Stimulated activated naive CD8-positive, alpha-beta T cell treated with anti-CD3 and anti-CD28 coated beads, Interleukin-15, amount 100 ng/mL, for 72 hours (primary cell): ENCODE data around the gene HOXA3.

Source experiments
- ATAC-seq: fragments of 150-1000 bp; cut with Tn5 transposase; 2 replicates; pipeline ENCODE4 v1.10.0; 2021; ENCODE audit warnings: mild to moderate bottlenecking, moderate library complexity
- DNase-seq, 2 donors: peaks; one replicate each; pipeline ENCODE4 v3.0.0; 2021 to 2022
- H3K27ac Mint-ChIP-seq, 2 donors: one replicate each; pipeline ENCODE4 v1.8.0; 2022; ENCODE audit warnings: mild to moderate bottlenecking in 2 of 2, mixed read lengths in 2 of 2, moderate library complexity in 2 of 2
- H3K27me3 Mint-ChIP-seq: one replicate; pipeline ENCODE4 v1.8.0; 2022; ENCODE audit warnings: mixed read lengths
- H3K4me1 Mint-ChIP-seq: one replicate; pipeline ENCODE4 v1.8.0; 2022; ENCODE audit warnings: mild to moderate bottlenecking, mixed read lengths
- H3K4me3 Mint-ChIP-seq, 2 donors: one replicate each; pipeline ENCODE4 v1.8.0; 2022; ENCODE audit warnings: mild to moderate bottlenecking in 2 of 2, mixed read lengths in 2 of 2, moderate library complexity in 1 of 2
- H3K9me3 Mint-ChIP-seq, 2 donors: one replicate each; pipeline ENCODE4 v1.8.0; 2022; ENCODE audit warnings: mixed read lengths in 2 of 2

HOXA3 gene

DNA sequence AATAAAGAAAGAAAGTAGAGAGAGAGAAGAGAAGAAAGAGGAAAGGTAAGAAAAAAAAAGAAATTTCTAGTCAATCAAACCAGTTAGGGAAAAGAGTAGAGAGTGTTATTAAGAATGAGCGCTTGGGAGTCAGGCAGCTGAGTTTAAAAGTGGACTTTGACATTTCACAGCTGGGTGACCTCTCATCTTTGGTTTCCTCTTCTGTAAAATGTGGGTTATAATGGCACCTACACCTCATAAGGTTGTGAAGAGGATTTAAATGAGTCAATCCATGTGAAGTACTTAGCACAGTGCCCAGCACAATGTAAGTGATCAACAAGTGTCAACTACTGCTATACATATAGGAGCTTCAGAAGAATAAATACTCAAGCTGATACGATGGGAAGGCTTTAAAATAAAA is 68.7 kb downstream of the HOXA3 start:
- Mint-ChIP-seq H3K4me1 (peaks cover 16% of the 10 kb centered on the region), H3K27ac (no peak overlapping the region), H3K4me3 (no peak overlapping the region), H3K27me3 (peaks cover 27% of the 10 kb centered on the region), H3K9me3 (no peaks in the 10 kb centered on the region)
- DNase-seq (no peak), ATAC-seq (no peak)

DNA sequence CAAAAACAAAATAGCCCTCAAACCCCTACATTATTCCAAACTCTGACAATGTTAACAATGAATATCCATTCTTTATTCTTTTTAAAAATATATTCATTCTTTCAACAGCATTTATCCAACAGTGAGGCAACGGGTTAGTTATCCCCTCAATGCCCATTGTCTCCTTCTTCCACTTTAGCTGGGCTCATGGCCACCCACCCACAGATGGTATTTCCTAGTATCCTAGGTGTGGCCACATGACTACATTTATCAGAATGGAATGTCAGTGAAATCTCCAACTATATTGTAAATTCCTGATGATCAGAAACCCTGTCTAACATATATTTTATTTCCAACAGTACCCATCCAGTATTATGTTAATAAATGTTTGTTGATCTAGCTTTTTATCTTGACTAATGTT is 70.2 kb downstream of the HOXA3 start:
- Mint-ChIP-seq H3K4me1 (peaks cover 7% of the 10 kb centered on the region), H3K27me3 (peaks cover 12% of the 10 kb centered on the region), H3K27ac (no peak overlapping the region), H3K9me3 (no peaks in the 10 kb centered on the region), H3K4me3 (no peak overlapping the region)
- ATAC-seq (no peak), DNase-seq (no peak)

DNA sequence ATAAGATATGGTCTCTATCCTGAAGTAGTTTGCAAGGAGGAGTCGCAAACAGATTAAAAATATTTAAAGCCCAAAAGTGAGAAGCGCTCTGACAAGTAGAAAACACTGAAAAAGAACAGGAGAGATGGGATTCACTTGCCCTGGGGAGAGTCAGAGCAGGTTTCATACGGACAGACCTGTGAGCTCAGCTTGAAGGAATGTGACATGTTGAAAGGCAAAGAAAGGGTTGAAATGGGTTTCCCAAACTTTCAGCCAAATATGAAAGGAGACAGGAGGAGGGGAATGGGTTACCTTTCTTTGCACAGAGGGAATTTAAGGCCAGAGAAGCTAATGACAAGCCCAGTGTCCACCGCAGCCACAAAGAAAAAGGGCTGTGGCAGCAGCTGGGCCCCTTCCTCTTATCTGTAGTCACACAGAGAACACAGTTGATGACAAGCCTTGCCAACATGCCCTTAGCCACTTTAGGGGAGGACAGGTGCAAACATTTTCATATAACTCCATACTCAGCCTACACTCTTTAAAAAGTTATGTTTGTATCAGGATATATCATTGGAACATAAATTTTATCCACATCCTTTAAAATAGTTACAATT is 71.4 kb downstream of the HOXA3 start:
- DNase-seq: no peak
- Mint-ChIP-seq H3K9me3 (no peaks in the 10 kb centered on the region), H3K4me1 (peaks cover 7% of the 10 kb centered on the region), H3K27me3 (peaks cover 8% of the 10 kb centered on the region), H3K27ac (no peak overlapping the region), H3K4me3 (no peak overlapping the region)
- no peak for ATAC-seq

DNA sequence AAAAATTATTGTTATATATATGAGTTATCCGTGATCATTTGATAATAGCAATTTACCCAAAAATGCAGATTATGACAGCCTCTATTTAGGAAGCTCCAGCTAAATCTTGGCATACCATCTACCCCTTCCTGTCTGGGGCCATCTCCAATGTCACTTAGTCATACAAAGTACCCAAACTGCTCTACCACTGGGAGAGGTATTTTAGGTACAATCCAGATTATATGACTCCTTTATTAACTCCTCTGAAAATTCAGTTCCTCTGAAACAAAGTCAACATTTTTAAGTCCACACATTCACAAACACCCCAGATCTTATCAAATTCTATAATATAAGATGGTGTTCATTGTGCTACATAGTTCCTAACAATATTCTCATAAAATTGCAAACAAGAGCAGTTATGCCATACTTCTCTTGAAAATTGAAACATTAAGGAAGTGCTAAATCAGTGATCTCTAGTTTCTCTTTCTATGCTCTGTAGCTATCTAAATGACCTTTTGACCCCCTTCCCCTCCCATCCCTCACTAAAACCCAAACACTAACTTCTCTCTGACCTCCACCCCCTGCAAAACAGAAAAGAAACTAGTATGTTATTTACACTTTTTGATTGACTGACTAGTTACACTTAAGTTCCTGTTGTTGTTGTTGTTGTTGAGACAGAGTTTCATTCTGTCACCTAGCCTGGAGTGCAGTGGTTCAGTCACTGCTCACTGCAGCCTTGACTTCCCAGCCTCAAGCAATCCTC is 73.0 kb downstream of the HOXA3 start:
- peaks cover 7% of the 10 kb centered on the region for H3K4me1 Mint-ChIP-seq
- DNase-seq: no peak
- H3K27ac Mint-ChIP-seq: no peak overlapping the region
- ATAC-seq: no peak
- no peaks in the 10 kb centered on the region for H3K9me3 Mint-ChIP-seq
- no peak overlapping the region for H3K4me3 Mint-ChIP-seq
- peaks cover 8% of the 10 kb centered on the region for H3K27me3 Mint-ChIP-seq

DNA sequence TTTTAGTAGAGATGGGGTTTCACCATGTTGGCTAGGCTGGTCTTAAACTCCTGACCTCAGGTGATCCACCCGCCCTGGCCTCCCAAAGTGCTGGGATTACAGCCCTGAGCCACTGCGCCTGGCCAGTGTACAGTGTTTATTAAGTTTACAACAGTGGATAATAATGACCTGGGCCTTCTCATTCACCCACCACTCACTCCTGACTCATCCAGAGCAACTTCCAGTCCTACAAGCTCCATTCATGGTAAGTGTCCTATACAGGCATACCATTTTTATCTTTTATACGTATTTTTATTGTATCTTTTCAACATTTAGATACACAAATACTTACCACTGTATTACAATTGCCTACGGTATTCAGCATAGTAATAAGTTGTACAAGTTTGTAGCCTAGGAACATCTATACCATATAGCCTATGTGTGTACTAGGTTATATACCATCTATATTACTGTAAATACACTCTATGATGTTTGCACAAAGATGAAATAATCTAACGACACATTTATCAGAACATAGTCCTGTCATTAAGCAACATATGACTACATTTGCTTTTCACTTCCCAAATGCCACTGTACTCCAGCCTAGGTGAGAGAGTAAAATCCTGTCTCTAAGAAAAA is 73.7 kb downstream of the HOXA3 start:
- DNase-seq (no peak), ATAC-seq (no peak)
- Mint-ChIP-seq H3K4me1 (peaks cover 7% of the 10 kb centered on the region), H3K4me3 (no peak overlapping the region), H3K27me3 (peaks cover 8% of the 10 kb centered on the region), H3K27ac (no peak overlapping the region), H3K9me3 (no peaks in the 10 kb centered on the region)

DNA sequence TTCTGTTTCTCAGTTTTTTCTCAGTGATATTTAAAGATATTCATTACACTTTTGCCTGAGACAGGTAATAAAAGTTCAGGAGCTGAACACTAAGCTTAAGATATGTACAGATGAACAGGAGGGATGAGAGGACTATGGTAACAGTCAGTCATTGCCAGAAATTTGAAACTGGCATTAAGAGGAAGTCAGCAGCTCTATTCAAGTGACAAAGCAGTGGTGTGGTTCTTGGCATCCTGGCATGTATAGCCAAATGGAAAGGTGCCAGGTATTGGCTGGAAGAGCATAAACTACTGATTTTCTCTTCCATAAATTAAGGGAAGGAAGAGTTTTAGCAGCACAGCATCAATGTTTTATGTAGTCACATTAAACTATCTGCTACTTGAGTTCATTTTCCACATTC is 79.3 kb downstream of the HOXA3 start:
- H3K4me1 Mint-ChIP-seq: no peaks in the 10 kb centered on the region
- ATAC-seq (no peak), DNase-seq (no peak)
- no peaks in the 10 kb centered on the region for H3K9me3 Mint-ChIP-seq
- no peak overlapping the region for H3K4me3 Mint-ChIP-seq
- H3K27me3 Mint-ChIP-seq: no peaks in the 10 kb centered on the region
- H3K27ac Mint-ChIP-seq: no peak overlapping the region

DNA sequence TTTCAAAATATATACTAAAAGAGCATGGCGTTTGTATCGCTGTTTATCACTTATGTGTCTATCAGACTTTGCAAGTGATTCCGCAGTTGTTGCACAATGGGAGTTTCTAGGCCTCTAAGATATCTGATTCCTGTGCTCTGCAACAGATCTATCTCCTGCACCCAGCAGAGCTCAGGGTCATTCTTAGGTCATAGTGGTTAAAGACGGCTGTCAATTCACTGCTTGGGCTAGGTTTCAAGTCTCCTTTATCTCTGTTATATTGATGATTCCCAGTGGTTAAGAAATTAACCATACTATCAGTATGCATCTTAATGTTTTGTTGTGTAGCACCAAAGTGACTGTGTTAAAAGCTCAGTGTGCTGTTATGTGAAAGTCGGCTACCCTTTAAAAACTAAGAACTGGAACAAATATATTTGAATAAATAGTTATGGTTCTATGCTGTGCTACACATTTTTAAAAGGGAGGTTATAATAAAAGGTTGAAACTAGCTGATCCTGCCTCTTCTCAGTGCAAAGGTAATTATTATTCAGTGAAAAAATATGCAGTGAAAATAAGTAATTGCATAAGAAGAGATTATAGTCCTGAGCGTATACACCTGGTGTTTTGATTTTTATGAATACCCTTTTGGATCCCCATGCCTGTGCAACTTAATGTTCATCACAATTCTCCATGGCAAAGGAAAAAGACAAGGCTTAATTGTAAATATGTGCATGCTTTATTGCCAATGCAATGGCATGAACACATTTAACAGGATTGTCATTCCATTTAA is 80.6 kb downstream of the HOXA3 start:
- Mint-ChIP-seq H3K27me3 (no peaks in the 10 kb centered on the region), H3K4me1 (peaks cover 3% of the 10 kb centered on the region)
- DNase-seq: no peak

DNA sequence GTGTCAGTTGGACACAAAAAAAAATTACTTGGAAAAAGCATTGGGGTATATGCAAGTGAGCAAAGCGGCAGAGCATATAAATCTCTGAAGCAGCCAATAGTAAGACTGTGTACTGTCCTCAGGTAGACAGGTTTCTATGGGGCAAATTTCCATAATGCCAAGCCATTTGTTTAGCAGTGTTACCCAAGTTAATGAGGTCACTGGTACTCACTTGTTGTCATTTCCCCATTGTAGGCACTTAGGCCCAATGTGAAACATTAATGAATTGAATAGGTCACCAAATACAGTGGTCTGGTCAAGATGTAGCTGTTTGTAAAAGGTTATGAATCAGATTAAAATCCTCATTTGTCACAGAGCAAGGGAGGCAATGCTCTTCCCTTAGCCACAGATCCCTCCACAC is 84.1 kb downstream of the HOXA3 start:
- no peaks in the 10 kb centered on the region for H3K27me3 Mint-ChIP-seq
- ATAC-seq (no peak), DNase-seq (no peak)
- peaks cover 6% of the 10 kb centered on the region for H3K4me1 Mint-ChIP-seq
- H3K9me3 Mint-ChIP-seq: no peaks in the 10 kb centered on the region
- no peak overlapping the region for H3K27ac Mint-ChIP-seq
- H3K4me3 Mint-ChIP-seq: no peak overlapping the region

More for the DNA sequence above, 80.6 kb downstream of the HOXA3 start:
- Mint-ChIP-seq H3K4me3 (no peak overlapping the region), H3K9me3 (no peaks in the 10 kb centered on the region), H3K27ac (no peak overlapping the region)
- no peak for ATAC-seq

DNA sequence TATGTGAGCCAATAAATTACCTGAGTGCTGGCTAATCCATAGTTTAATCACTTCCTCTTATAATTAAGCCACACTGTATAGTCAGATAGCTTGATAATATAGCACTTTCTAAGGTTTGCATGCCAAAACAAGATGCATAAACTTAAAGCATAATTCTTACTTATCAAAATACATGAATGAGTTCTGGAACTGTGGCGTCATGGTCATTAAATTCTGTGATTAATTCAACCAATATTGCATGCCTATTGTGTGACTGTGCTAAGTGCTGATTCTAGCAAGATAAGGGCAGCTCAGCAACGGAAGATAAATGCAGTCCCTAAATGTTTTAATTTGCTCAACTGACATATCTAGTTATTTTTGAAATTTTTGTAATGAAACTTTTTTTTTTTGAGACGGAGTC is 86.2 kb downstream of the HOXA3 start:
- H3K4me3 Mint-ChIP-seq: no peak overlapping the region
- no peak for DNase-seq

DNA sequence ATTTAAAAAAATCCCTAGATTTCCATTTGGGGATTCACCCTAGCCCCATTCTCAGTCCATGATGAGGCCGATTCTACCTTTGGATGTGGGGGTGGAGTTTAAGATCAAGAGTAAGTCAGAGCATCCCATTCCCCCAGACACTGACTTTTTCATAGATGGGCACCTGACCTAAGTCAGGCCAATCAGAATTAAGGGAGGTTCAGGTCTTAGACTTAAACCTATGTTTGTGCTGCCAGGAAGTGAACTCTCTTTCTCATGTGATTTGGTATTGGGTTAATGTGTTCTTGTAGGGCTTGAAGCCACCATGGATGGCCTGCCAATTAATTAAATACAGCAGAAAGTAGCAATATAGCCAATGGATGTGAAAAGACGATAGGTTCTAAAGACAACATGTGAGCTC is 86.7 kb downstream of the HOXA3 start:
- Mint-ChIP-seq H3K9me3 (no peaks in the 10 kb centered on the region), H3K4me1 (peaks cover 6% of the 10 kb centered on the region), H3K27me3 (peaks cover 3% of the 10 kb centered on the region), H3K27ac (no peak overlapping the region), H3K4me3 (no peak overlapping the region)
- no peak for DNase-seq
- no peak for ATAC-seq

More for the DNA sequence above, 86.2 kb downstream of the HOXA3 start:
- no peak for ATAC-seq
- Mint-ChIP-seq H3K9me3 (no peaks in the 10 kb centered on the region), H3K27me3 (no peaks in the 10 kb centered on the region), H3K27ac (no peak overlapping the region), H3K4me1 (peaks cover 6% of the 10 kb centered on the region)

DNA sequence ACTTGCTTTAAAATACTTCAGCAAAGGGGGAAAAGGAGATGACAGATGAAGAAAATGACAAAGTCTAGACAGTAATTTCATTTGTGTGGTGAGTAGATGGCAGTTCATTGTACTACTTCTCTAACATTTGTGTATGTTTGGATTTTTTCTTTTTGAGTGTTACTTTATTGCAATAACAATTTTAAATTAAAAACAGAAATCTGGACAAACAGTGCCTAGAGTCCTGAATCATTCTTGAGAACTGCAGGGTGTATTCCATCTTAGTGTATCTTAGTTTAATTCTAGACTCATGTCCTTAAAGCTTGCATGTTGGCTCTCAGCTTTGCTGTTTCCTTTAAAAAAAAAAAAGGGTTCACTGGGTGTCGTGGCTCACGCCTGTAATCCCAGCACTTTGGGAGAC is 87.7 kb downstream of the HOXA3 start:
- H3K9me3 Mint-ChIP-seq: no peaks in the 10 kb centered on the region

DNA sequence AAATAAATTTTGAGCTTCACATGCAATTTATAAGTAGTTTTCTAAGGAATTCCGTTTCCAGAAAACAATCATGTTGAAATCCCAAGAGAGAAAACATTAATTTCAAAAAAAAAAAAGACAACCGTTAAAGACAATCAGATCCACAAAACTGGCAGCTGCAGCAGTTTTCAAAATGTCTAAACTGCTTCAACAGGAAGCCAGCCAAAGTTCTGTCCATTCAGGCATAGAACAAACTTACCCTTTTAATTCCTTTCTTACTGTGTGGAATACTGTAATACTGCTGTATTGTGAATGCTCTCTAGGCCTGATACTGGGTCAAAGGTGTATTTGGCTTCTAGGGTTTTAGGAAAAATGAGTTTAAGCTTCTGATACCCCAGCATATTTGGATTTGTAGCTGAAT is 88.2 kb downstream of the HOXA3 start:
- Mint-ChIP-seq H3K4me3 (no peak overlapping the region), H3K27ac (no peak overlapping the region), H3K9me3 (no peaks in the 10 kb centered on the region), H3K4me1 (peaks cover 6% of the 10 kb centered on the region), H3K27me3 (peaks cover 10% of the 10 kb centered on the region)
- DNase-seq: no peak
- no peak for ATAC-seq

More for the DNA sequence above, 87.7 kb downstream of the HOXA3 start:
- ATAC-seq: no peak
- Mint-ChIP-seq H3K4me1 (peaks cover 6% of the 10 kb centered on the region), H3K27me3 (peaks cover 10% of the 10 kb centered on the region), H3K4me3 (no peak overlapping the region), H3K27ac (peak overlapping the region in 1 of 2 donors; percentile 59)
- no peak for DNase-seq

DNA sequence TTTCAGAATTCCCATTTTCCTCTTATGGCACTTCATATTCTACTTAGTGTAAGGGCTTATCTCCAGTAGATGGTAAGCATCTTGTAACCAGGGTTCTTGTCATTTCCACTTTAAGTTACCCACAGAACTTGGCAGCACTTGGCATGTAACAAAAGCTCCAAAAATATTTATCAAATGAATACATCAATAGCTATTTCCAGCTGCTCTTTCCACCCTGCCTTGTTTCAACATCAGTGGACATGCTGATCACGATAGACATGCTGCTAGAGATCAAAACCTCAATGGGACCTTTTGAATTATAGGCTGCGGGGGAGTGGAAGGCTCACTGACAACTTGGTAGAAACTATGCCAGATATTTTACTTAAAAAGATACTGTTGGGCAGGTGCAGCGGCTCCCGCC is 89.4 kb downstream of the HOXA3 start:
- Mint-ChIP-seq H3K4me3 (no peak overlapping the region), H3K9me3 (no peaks in the 10 kb centered on the region), H3K4me1 (peaks cover 6% of the 10 kb centered on the region), H3K27me3 (peaks cover 10% of the 10 kb centered on the region), H3K27ac (no peak overlapping the region)
- DNase-seq: no peak
- ATAC-seq: no peak
